K562 (cell line): ENCODE measurements around the gene PRELID2. TPM values are rescaled to one million over a fixed set of nuclear protein-coding genes. Genes with fewer than 3 reads are reported as not detected.

Experiments
- BHLHE40 ChIP-seq: IDR thresholded peaks from 2 replicates; pipeline ENCODE4 v1.6.1; 2011; ENCODE audit warnings: low read length, improper control_type of control experiment
- CBX3 ChIP-seq, 2 experiments: IDR thresholded peaks; 1 replicate in 1 of 2; 2 replicates in 1 of 2; pipeline ENCODE4 v1.6.1; 2012; ENCODE audit warnings: inconsistent platforms in 2 of 2, low read length in 2 of 2, borderline replicate concordance in 1 of 2, control low read depth in 1 of 2
- CC2D1A ChIP-seq: fragments of 450-650 bp; IDR thresholded peaks from 2 replicates; pipeline ENCODE4 v1.6.1; 2017; ENCODE audit warnings: mild to moderate bottlenecking
- CCAR2 ChIP-seq: fragments of 200-400 bp; formaldehyde crosslinking; IDR thresholded peaks from 2 replicates; pipeline ENCODE4 v1.6.1; 2017; ENCODE audit warnings: mild to moderate bottlenecking, low read depth, low read length
- ESRRA ChIP-seq: fragments of 450-650 bp; IDR thresholded peaks from 2 replicates; pipeline ENCODE4 v1.6.1; 2014; ENCODE audit warnings: low read depth, mild to moderate bottlenecking, moderate library complexity, borderline replicate concordance
- EZH2 ChIP-seq: IDR thresholded peaks from 2 replicates; pipeline ENCODE4 v1.6.1; 2012; ENCODE audit warnings: low read depth, mild to moderate bottlenecking, inconsistent platforms, low read length, borderline replicate concordance
- ILK ChIP-seq: fragments of 450-650 bp; IDR thresholded peaks from 2 replicates; pipeline ENCODE4 v1.6.1; 2016; ENCODE audit warnings: missing genetic modification characterization, low read depth, mild to moderate bottlenecking, missing compliant biosample characterization, moderate library complexity, borderline replicate concordance
- PTRF ChIP-seq: fragments of 450-650 bp; IDR thresholded peaks from 2 replicates; pipeline ENCODE4 v1.6.1; 2016; ENCODE audit warnings: mild to moderate bottlenecking, missing genetic modification characterization, missing compliant biosample characterization
- SAFB ChIP-seq: fragments of 200-400 bp; formaldehyde crosslinking; IDR thresholded peaks from 2 replicates; pipeline ENCODE4 v1.6.1; 2017; ENCODE audit warnings: low read depth, low read length, borderline replicate concordance
- TCFL5 ChIP-seq: fragments of 250-450 bp; sonication (Bioruptor Pico); conservative IDR thresholded peaks from 2 replicates; pipeline ENCODE4 v1.6.1; 2021; ENCODE audit warnings: mild to moderate bottlenecking, moderate library complexity, matching md5 sums
- polyA plus RNA-seq, 8 experiments: library from polyadenylated mRNA; depleted of rRNA in 4 of 8; stranded (reverse) in 5 of 8; unstranded in 3 of 8; fragments of >200 nt; fragmentation: Nextera tagmentation in 2 of 8; fragmentation: Illumina TruSeq in 1 of 8; extraction: Ambion mirVana in 2 of 8; extraction: Trizol in 1 of 8; gene quantifications; 2 replicates each; pipeline versions ENCODE4 v1.2.1 to v1.2.3, GENCODE V29; 2011 to 2014; ENCODE audit warnings: inconsistent platforms in 1 of 8, missing spikeins in 1 of 8
- total RNA-seq, 7 experiments: library from RNA; depleted of rRNA in 6 of 7; stranded (reverse); fragments of >200 nt in 6 of 7; fragmentation: Illumina TruSeq in 2 of 7; extraction: Trizol in 2 of 7; gene quantifications; 2 replicates each; pipeline versions ENCODE4 v1.2.1 to v1.2.3, GENCODE V29; 2011 to 2021; ENCODE audit warnings: low replicate concordance in 1 of 7
- TF ChIP-seq, protein P1 (sequence below): sonication (generic); formaldehyde crosslinking; IDR thresholded peaks from 2 replicates; pipeline ENCODE4 v1.8.0; 2022; ENCODE audit warnings: mild to moderate bottlenecking, missing genetic modification reagents, borderline replicate concordance
- TF ChIP-seq, protein P2 (sequence below): conservative IDR thresholded peaks from 2 replicates; pipeline ENCODE4 v1.6.1; 2011; ENCODE audit warnings: low read depth, mild to moderate bottlenecking, low read length; ENCODE audit not compliant: control insufficient read depth
- TF ChIP-seq, protein P3 (sequence below): IDR thresholded peaks from 2 replicates; pipeline ENCODE4 v1.6.1; 2011; ENCODE audit not compliant: insufficient read length; ENCODE audit errors: extremely low read depth
- TF ChIP-seq, protein P4 (sequence below): fragments of 200-800 bp; sonication (Bioruptor generic); IDR thresholded peaks from 2 replicates; pipeline ENCODE4 v1.6.1; 2017; ENCODE audit warnings: missing genetic modification characterization, missing compliant biosample characterization
- TF ChIP-seq, protein P5 (sequence below): fragments of 250-450 bp; sonication (Bioruptor Pico); IDR thresholded peaks from 2 replicates; pipeline ENCODE4 v1.4.0; 2020
- TF ChIP-seq, protein P6 (sequence below): fragments of 450-650 bp; IDR thresholded peaks from 2 replicates; pipeline ENCODE4 v1.6.1; 2016; ENCODE audit warnings: low read depth, mild to moderate bottlenecking, moderate library complexity
- TF ChIP-seq, protein P7 (sequence below): fragments of 250-450 bp; sonication (Bioruptor Pico); IDR thresholded peaks from 2 replicates; pipeline ENCODE4 v1.8.0; 2021; ENCODE audit warnings: borderline replicate concordance, mild to moderate bottlenecking, moderate library complexity; ENCODE audit not compliant: poor library complexity, severe bottlenecking
- TF ChIP-seq, protein P8 (sequence below): sonication (generic); formaldehyde crosslinking; IDR thresholded peaks from 2 replicates; pipeline ENCODE4 v1.8.0; 2022; ENCODE audit warnings: missing genetic modification reagents, mild to moderate bottlenecking, moderate library complexity, borderline replicate concordance

The PRELID2 gene
- total and polyA plus RNA-seq, 9 of the 15 experiments (the other 6 are each of a cell fraction or from before 2014, with no cell fraction given) = 6.4 to 68.2 (median 28.8) TPM

DNA sequence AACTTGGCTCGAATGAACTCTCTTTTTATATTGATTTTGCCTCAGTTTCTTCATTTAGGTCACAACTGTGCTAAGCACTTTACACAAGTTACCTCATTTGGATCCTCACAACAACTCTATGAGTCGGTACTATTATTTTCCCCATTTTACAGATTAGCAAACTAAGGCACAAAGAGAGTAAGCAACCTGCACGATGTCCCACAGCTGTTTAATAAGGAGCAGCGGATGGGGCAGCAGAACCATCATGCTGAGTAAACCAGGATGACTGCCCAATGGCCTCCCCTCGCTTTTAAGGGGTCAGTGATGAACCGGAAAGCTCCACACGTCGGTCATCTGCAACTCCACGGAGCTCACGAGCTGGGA lies 607 bp downstream of the PRELID2 start (continued):
- TF ChIP-seq, protein P1, sequence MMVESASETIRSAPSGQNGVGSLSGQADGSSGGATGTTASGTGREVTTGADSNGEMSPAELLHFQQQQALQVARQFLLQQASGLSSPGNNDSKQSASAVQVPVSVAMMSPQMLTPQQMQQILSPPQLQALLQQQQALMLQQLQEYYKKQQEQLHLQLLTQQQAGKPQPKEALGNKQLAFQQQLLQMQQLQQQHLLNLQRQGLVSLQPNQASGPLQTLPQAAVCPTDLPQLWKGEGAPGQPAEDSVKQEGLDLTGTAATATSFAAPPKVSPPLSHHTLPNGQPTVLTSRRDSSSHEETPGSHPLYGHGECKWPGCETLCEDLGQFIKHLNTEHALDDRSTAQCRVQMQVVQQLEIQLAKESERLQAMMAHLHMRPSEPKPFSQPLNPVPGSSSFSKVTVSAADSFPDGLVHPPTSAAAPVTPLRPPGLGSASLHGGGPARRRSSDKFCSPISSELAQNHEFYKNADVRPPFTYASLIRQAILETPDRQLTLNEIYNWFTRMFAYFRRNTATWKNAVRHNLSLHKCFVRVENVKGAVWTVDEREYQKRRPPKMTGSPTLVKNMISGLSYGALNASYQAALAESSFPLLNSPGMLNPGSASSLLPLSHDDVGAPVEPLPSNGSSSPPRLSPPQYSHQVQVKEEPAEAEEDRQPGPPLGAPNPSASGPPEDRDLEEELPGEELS (CRISPR knock-in tag) = no peak
- TF ChIP-seq, protein P2, sequence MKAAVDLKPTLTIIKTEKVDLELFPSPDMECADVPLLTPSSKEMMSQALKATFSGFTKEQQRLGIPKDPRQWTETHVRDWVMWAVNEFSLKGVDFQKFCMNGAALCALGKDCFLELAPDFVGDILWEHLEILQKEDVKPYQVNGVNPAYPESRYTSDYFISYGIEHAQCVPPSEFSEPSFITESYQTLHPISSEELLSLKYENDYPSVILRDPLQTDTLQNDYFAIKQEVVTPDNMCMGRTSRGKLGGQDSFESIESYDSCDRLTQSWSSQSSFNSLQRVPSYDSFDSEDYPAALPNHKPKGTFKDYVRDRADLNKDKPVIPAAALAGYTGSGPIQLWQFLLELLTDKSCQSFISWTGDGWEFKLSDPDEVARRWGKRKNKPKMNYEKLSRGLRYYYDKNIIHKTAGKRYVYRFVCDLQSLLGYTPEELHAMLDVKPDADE = no peak
- TF ChIP-seq ILK (no peak), SAFB (no peak), ESRRA (peak; percentile 24; the same call in 1 of the 2 replicates), CC2D1A (peak; percentile 44; the same call in 1 of the 2 replicates), PTRF (tag) (no peak), CBX3 (IDR thresholded peaks at IDR 0.05; ENCODE audit: borderline replicate concordance in 1 of 2, low read length in 2 of 2) (peak in 1 of 2 experiments; percentile 73; a peak in 1 of 3 replicates), BHLHE40 (no peak), CCAR2 (no peak), EZH2 (no peak), TCFL5 (no peak)
- TF ChIP-seq, protein P3, sequence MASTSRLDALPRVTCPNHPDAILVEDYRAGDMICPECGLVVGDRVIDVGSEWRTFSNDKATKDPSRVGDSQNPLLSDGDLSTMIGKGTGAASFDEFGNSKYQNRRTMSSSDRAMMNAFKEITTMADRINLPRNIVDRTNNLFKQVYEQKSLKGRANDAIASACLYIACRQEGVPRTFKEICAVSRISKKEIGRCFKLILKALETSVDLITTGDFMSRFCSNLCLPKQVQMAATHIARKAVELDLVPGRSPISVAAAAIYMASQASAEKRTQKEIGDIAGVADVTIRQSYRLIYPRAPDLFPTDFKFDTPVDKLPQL = no peak
- TF ChIP-seq, protein P4, sequence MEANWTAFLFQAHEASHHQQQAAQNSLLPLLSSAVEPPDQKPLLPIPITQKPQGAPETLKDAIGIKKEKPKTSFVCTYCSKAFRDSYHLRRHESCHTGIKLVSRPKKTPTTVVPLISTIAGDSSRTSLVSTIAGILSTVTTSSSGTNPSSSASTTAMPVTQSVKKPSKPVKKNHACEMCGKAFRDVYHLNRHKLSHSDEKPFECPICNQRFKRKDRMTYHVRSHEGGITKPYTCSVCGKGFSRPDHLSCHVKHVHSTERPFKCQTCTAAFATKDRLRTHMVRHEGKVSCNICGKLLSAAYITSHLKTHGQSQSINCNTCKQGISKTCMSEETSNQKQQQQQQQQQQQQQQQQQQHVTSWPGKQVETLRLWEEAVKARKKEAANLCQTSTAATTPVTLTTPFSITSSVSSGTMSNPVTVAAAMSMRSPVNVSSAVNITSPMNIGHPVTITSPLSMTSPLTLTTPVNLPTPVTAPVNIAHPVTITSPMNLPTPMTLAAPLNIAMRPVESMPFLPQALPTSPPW (CRISPR knock-in tag) = no peak
- TF ChIP-seq, protein P5, sequence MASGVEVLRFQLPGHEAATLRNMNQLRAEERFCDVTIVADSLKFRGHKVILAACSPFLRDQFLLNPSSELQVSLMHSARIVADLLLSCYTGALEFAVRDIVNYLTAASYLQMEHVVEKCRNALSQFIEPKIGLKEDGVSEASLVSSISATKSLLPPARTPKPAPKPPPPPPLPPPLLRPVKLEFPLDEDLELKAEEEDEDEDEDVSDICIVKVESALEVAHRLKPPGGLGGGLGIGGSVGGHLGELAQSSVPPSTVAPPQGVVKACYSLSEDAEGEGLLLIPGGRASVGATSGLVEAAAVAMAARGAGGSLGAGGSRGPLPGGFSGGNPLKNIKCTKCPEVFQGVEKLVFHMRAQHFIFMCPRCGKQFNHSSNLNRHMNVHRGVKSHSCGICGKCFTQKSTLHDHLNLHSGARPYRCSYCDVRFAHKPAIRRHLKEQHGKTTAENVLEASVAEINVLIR = no peak
- TF ChIP-seq, protein P6, sequence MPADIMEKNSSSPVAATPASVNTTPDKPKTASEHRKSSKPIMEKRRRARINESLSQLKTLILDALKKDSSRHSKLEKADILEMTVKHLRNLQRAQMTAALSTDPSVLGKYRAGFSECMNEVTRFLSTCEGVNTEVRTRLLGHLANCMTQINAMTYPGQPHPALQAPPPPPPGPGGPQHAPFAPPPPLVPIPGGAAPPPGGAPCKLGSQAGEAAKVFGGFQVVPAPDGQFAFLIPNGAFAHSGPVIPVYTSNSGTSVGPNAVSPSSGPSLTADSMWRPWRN = no peak
- TF ChIP-seq, protein P7, sequence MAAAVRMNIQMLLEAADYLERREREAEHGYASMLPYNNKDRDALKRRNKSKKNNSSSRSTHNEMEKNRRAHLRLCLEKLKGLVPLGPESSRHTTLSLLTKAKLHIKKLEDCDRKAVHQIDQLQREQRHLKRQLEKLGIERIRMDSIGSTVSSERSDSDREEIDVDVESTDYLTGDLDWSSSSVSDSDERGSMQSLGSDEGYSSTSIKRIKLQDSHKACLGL = no peak
- TF ChIP-seq, protein P8, sequence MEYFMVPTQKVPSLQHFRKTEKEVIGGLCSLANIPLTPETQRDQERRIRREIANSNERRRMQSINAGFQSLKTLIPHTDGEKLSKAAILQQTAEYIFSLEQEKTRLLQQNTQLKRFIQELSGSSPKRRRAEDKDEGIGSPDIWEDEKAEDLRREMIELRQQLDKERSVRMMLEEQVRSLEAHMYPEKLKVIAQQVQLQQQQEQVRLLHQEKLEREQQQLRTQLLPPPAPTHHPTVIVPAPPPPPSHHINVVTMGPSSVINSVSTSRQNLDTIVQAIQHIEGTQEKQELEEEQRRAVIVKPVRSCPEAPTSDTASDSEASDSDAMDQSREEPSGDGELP (CRISPR knock-in tag) = no peak
